Effector memory CD8-positive, alpha-beta T cell (primary cell): ENCODE data around the gene ZNF526.

Source experiments
- ATAC-seq: fragments of 150-1000 bp; cut with Tn5 transposase; replicated peaks from 2 replicates; pipeline ENCODE4 v1.10.0; 2021; ENCODE audit warnings: mild to moderate bottlenecking, moderate library complexity
- DNase-seq, 3 experiments: peaks; one replicate each; pipeline ENCODE4 v3.0.0; 2021
- H3K27ac Mint-ChIP-seq, 2 donors: one replicate each; pipeline ENCODE4 v1.8.0; 2022; ENCODE audit warnings: mild to moderate bottlenecking in 2 of 2, mixed read lengths in 2 of 2, moderate library complexity in 2 of 2
- H3K27me3 Mint-ChIP-seq, 2 donors: one replicate each; pipeline ENCODE4 v1.8.0; 2022; ENCODE audit warnings: mixed read lengths in 2 of 2
- H3K36me3 Mint-ChIP-seq: one replicate; pipeline ENCODE4 v1.8.0; 2022; ENCODE audit warnings: mild to moderate bottlenecking, moderate library complexity, mixed read lengths; ENCODE audit not compliant: insufficient read depth
- H3K4me1 Mint-ChIP-seq, 2 donors: one replicate each; pipeline ENCODE4 v1.8.0; 2022; ENCODE audit warnings: low read depth in 2 of 2, mixed read lengths in 2 of 2
- H3K4me3 Mint-ChIP-seq, 2 donors: one replicate each; pipeline ENCODE4 v1.8.0; 2022; ENCODE audit warnings: mild to moderate bottlenecking in 2 of 2, mixed read lengths in 2 of 2, moderate library complexity in 2 of 2
- H3K9me3 Mint-ChIP-seq, 2 donors: one replicate each; pipeline ENCODE4 v1.8.0; 2022; ENCODE audit warnings: mixed read lengths in 2 of 2

The ZNF526 gene

GRCh38 chr19:42239544-42240220, 19.6 kb downstream of the ZNF526 start:
- Mint-ChIP-seq H3K4me1 (peaks cover 45 to 47% of the 10 kb centered on the region in 2 donors), H3K27ac (peak overlapping the region; percentile 35 to 67), H3K36me3 (peaks cover 59% of the 10 kb centered on the region), H3K27me3 (no peaks in the 10 kb centered on the region), H3K4me3 (peak overlapping the region in 1 of 2 donors; percentile 4), H3K9me3 (no peaks in the 10 kb centered on the region)
- ATAC-seq, result no peak
- DNase-seq, result no peak

DNA sequence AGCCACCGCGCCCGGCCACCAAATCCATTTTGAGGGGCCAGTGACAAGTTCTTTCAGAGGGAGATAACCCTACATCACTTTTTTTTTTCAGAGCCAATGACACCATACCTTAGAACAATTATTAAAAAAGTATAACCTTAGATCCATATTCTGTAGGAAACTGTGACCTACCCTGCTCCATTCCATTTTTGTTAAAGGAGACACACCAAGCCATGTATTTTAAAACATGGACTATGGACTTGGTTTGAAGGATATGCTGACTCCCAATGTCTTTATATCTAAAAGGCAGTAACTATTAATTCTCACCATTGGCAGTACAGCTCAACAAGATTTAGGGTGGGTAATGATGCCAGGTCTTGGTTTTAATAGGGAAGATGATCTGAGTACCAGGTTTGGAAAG, 21.2 kb downstream of the ZNF526 start:
- ATAC-seq, result no peak
- Mint-ChIP-seq H3K27me3 (no peaks in the 10 kb centered on the region), H3K36me3 (peaks cover 57% of the 10 kb centered on the region)

DNA sequence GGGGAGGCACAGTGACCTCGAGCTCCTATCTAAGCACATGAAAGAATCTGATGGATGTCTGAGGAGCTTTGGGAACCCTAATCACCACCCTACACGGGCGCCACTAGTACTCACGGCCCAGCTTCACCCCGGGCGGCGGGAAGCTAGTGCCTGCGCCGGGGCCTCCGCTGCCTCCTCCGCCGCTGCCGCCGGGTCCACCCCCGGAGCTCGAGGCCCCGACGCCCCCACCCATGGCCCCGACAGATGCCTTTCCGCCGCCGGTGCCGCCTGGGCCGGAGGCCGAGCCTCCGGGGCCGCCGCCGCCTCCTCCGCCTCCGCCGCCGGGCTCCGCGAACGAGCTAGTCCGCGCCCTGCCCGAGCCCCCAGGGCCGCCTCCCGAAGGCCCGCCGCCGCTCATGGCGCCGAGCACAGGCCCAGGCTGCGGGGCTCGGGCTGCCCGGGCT, 22.0 kb downstream of the ZNF526 start:
- ATAC-seq (no peak), DNase-seq (peak in 2 of 3 experiments; percentile 33 to 40)
- Mint-ChIP-seq H3K27me3 (no peaks in the 10 kb centered on the region), H3K27ac (peak overlapping the region; percentile 81 to 84), H3K4me3 (peak overlapping the region; percentile 81 to 83), H3K36me3 (peaks cover 58% of the 10 kb centered on the region), H3K4me1 (peaks cover 44 to 46% of the 10 kb centered on the region in 2 donors), H3K9me3 (no peaks in the 10 kb centered on the region)

More for the DNA sequence above, 21.2 kb downstream of the ZNF526 start:
- no peak for DNase-seq
- H3K9me3 Mint-ChIP-seq, result no peaks in the 10 kb centered on the region
- H3K4me1 Mint-ChIP-seq, result peaks cover 44 to 49% of the 10 kb centered on the region in 2 donors
- peak overlapping the region; percentile 84 to 86 for H3K27ac Mint-ChIP-seq
- H3K4me3 Mint-ChIP-seq, result peak overlapping the region; percentile 78 to 81

- H3K9me3 Mint-ChIP-seq, result no peaks in the 10 kb centered on the region
- H3K27ac Mint-ChIP-seq, result peak within 1 kb of the TSS; percentile 84 to 86
- DNase-seq (peak; percentile 94 to 95 (median 95)), ATAC-seq (peak; percentile 74)
- H3K4me1 Mint-ChIP-seq, result peaks cover 44 to 46% of the 10 kb centered on the region in 2 donors
- peaks cover 60% of the 10 kb centered on the region for H3K36me3 Mint-ChIP-seq
- peak within 1 kb of the TSS; percentile 81 to 83 for H3K4me3 Mint-ChIP-seq
- no peaks in the 10 kb centered on the region for H3K27me3 Mint-ChIP-seq
Measured at GRCh38 chr19:42242512-42243409, 22.6 kb downstream of the ZNF526 start, which contains the start of gene GSK3A. GSK3A (minus strand) TSS chr19:42242602; CDS start chr19:42242465, 137 bp downstream.

DNA sequence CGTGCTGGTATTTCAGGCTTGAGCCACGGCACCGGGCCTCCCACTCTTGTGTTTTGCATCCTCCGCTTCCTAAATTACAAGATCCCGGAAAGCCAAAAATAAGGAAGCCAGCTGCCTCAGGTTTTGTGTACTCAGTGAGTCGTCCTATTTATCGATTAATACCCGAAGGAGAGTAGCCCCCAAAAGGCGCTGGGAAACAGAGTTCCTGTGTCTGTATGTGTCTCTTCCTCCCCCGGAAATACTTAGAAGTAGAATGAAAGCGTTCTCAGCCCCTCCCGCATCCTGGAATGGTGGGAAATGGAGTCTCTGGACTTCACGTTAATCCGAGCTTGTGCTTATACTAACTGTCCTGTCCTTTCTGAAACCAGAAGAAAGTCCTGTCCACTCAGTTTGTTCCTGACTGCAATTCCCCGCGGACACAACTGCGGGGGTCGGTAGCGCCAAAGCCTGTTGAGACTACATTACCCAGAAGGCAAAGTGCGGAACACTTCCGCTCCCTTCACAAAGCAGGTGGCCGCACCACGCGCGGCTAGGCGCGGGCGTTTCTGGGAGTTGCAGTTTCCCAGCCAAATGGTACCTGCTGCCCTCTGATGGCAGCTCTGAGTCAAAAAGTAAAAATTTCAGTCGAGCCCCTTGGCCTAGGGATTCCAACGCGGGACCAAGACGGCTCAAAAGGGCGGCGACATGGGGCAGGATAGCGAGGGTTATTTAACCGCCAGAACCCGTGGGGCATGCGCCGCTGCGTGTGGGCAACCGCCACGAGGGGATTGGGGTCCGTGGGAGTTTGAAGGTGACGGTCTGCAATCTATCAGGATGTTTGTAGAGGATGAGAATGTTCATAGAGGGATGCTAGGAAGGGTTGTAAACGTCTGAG, 24.5 kb downstream of the ZNF526 start:
- Mint-ChIP-seq H3K27ac (peak overlapping the region; percentile 81 to 91), H3K4me1 (peaks cover 39 to 41% of the 10 kb centered on the region in 2 donors), H3K27me3 (no peaks in the 10 kb centered on the region), H3K4me3 (peak overlapping the region; percentile 81 to 83), H3K9me3 (no peaks in the 10 kb centered on the region), H3K36me3 (peaks cover 61% of the 10 kb centered on the region)
- peak; percentile 38 for ATAC-seq
- peak; percentile 84 to 88 (median 85) for DNase-seq

DNA sequence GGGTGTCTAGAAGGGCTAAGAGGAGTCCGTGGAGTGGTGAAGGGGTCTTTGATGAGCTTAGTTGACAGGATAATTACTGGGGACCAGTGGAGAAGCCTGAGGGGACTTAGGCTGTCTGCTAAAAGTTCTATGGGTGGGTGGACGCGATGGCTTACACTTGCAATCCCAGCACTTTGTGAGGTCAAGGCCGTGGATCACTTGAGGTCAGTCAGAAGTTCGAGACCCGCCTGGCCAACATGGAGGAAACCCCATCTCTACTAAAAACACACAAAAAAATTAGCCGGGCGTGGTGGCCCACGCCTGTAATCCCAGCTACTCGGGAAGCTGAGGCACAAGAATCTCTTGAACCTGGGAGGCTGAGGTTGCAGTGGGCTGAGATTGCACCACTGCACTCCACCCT, 25.1 kb downstream of the ZNF526 start:
- peak overlapping the region; percentile 81 to 83 for H3K4me3 Mint-ChIP-seq
- H3K27ac Mint-ChIP-seq, result peak overlapping the region; percentile 81 to 91
- peaks cover 65% of the 10 kb centered on the region for H3K36me3 Mint-ChIP-seq
- H3K27me3 Mint-ChIP-seq, result no peaks in the 10 kb centered on the region
- no peaks in the 10 kb centered on the region for H3K9me3 Mint-ChIP-seq
- peaks cover 33 to 36% of the 10 kb centered on the region in 2 donors for H3K4me1 Mint-ChIP-seq
- ATAC-seq (no peak), DNase-seq (no peak)

GRCh38 chr19:42246143-42246921, 26.2 kb downstream of the ZNF526 start:
- Mint-ChIP-seq H3K27ac (peak overlapping the region; percentile 60 to 73), H3K9me3 (no peaks in the 10 kb centered on the region), H3K27me3 (no peaks in the 10 kb centered on the region), H3K4me1 (peaks cover 25 to 33% of the 10 kb centered on the region in 2 donors), H3K36me3 (peaks cover 62% of the 10 kb centered on the region), H3K4me3 (no peak overlapping the region)
- no peak for DNase-seq
- ATAC-seq, result no peak

GRCh38 chr19:42246922-42247639, 27.0 kb downstream of the ZNF526 start:
- Mint-ChIP-seq H3K27ac (peak overlapping the region; percentile 15 to 73), H3K27me3 (no peaks in the 10 kb centered on the region), H3K4me3 (peak overlapping the region in 1 of 2 donors; percentile 17), H3K36me3 (peaks cover 62% of the 10 kb centered on the region), H3K4me1 (peaks cover 26 to 36% of the 10 kb centered on the region in 2 donors), H3K9me3 (no peaks in the 10 kb centered on the region)
- ATAC-seq (no peak), DNase-seq (no peak)

DNA sequence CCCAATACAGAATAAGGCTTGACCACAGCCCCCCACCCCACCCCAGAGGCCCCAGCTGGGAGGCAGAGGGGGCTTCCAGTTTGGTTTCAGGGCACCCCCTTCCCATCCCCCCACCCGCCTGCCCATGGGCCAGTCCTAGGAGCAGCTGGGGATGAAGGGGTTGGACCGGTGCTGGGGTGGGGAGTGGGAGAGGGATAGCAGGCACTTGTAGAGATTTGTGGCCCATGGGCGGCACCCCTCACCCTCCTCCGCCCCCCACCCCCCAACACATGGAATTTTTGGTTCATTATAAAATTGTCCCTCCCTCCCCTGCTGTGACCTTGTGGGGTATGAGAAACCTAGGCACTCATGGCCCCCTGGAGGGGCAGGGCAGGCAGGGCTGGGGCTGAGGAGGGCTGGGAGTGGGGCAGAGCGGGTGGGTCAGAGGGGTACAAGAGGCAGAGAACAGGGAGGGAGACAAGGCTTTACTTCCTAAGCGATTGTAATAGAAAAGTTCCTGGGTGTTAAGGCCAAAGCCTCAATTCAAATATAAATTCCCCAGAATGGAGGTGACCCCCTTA, 27.6 kb downstream of the ZNF526 start:
- Mint-ChIP-seq H3K36me3 (peaks cover 61% of the 10 kb centered on the region), H3K9me3 (no peaks in the 10 kb centered on the region), H3K4me3 (no peak overlapping the region), H3K4me1 (peaks cover 31 to 39% of the 10 kb centered on the region in 2 donors), H3K27me3 (no peaks in the 10 kb centered on the region), H3K27ac (no peak overlapping the region)
- DNase-seq (no peak), ATAC-seq (no peak)

DNA sequence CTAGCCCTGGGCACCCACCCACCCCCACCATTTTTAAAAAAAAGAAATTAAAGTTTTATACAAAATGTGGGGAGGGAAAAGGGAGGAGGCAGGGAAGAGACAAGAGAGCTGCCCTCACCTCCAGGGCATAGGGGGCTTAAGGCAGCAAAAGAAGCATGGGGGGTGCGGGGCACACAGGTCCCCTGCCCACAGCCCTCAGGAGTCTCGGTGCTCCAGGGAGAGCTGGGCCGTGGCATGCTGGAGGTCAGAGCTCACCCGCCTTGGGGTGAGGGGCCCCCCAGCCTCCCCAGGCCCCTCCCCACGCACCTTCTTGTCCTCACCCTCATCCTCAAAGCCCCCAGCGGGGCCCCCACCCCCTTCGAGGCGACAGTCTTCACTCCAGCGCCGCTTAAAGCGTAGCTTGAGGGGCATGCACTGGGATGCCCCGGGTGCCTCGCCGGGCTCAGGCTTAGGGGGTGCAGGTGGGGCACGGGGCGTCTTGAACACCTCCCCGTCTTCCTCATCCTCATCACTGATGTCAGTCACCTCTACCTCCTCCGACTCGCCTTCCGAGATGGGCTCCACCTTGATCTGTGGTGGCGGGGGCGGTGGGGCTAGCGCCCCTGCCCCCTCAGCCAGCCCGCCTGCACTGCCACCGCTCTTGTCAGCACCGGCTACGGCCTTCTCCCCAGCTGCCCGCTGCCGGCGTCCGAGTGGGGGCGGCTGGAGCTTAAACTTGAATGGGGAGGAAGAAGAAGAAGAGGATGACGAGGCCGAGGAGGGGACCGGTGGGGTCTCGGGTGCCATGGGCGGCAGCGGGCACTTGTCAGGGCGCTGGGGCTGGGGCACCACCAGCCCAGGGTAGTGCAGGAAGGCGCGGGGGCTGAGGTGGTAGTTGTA, 28.4 kb downstream of the ZNF526 start:
- ATAC-seq, result no peak
- Mint-ChIP-seq H3K36me3 (peaks cover 61% of the 10 kb centered on the region), H3K4me1 (peaks cover 30 to 38% of the 10 kb centered on the region in 2 donors), H3K27ac (peak overlapping the region in 1 of 2 donors; percentile 79), H3K9me3 (no peaks in the 10 kb centered on the region), H3K4me3 (no peak overlapping the region), H3K27me3 (no peaks in the 10 kb centered on the region)
- DNase-seq, result no peak
